Fibroblast of lung (primary cell): ENCODE results near the gene MS4A6E. TPM values are rescaled to one million over a fixed set of nuclear protein-coding genes. Genes with fewer than 3 reads are reported as not detected.

Experiments
- DNase-seq, 2 donors: peaks; one replicate each; pipeline versions ENCODE4 v3.0.0 to v3.0.0-alpha.2; 2010; ENCODE audit warnings: low read depth in 2 of 2
- H2AFZ ChIP-seq: 2 replicates; pipeline ENCODE4 v1.5.1; 2012; ENCODE audit warnings: low read length, control low read depth, inconsistent platforms
- H3K27ac ChIP-seq: 2 replicates; pipeline ENCODE4 v1.5.1; 2011; ENCODE audit warnings: low read length, control low read depth; ENCODE audit not compliant: insufficient read depth
- H3K27me3 ChIP-seq: 2 replicates; pipeline ENCODE4 v1.5.1; 2011; ENCODE audit warnings: mild to moderate bottlenecking, low read length; ENCODE audit not compliant: control insufficient read depth, insufficient read depth
- H3K36me3 ChIP-seq: 2 replicates; pipeline ENCODE4 v1.5.1; 2011; ENCODE audit warnings: low read length; ENCODE audit not compliant: control insufficient read depth, insufficient read depth
- H3K4me1 ChIP-seq: 2 replicates; pipeline ENCODE4 v1.5.1; 2011; ENCODE audit warnings: low read length; ENCODE audit not compliant: control insufficient read depth, insufficient read depth; ENCODE audit errors: extremely low read depth
- H3K4me2 ChIP-seq: 2 replicates; pipeline ENCODE4 v1.5.1; 2011; ENCODE audit warnings: low read length, control low read depth; ENCODE audit not compliant: insufficient read depth; ENCODE audit errors: extremely low read depth
- H3K4me3 ChIP-seq, 4 experiments: fragments of 200-600 bp in 1 of 4; sonication (generic) in 1 of 4; replicated peaks in 1 of 4; 2 replicates each; pipeline ENCODE4 v1.5.1; 2011 to 2016; ENCODE audit warnings: low read length in 4 of 4, low read depth in 3 of 4, mild to moderate bottlenecking in 3 of 4, control low read depth in 2 of 4, inconsistent platforms in 1 of 4, mixed read lengths in 1 of 4; ENCODE audit not compliant: insufficient read depth in 1 of 4; ENCODE audit errors: control extremely low read depth in 1 of 4
- H3K79me2 ChIP-seq: 2 replicates; pipeline ENCODE4 v1.5.1; 2012; ENCODE audit warnings: mild to moderate bottlenecking, low read length, inconsistent platforms; ENCODE audit not compliant: control insufficient read depth, insufficient read depth
- H3K9ac ChIP-seq: 2 replicates; pipeline ENCODE4 v1.5.1; 2011; ENCODE audit warnings: mild to moderate bottlenecking, low read length, control low read depth; ENCODE audit not compliant: insufficient read depth
- H3K9me3 ChIP-seq: 2 replicates; pipeline ENCODE4 v1.5.1; 2012; ENCODE audit warnings: low read depth, low read length; ENCODE audit not compliant: control insufficient read depth, insufficient read depth
- H4K20me1 ChIP-seq: 2 replicates; pipeline ENCODE4 v1.5.1; 2011; ENCODE audit warnings: low read length; ENCODE audit not compliant: control insufficient read depth, insufficient read depth; ENCODE audit errors: extremely low read depth
- CTCF ChIP-seq, 2 donors: IDR thresholded peaks in 1 of 2; conservative IDR thresholded peaks in 1 of 2; 1 replicate in 1 of 2; 2 replicates in 1 of 2; pipeline ENCODE4 v1.5.1; 2011 to 2012; ENCODE audit warnings: low read length in 2 of 2, control low read depth in 1 of 2, inconsistent platforms in 1 of 2, low read depth in 1 of 2, mild to moderate bottlenecking in 1 of 2
- EZH2 ChIP-seq: IDR thresholded peaks from 2 replicates; pipeline ENCODE4 v1.5.1; 2012; ENCODE audit warnings: low read length, control low read depth, mild to moderate bottlenecking; ENCODE audit errors: missing control alignments
- polyA plus RNA-seq, 2 donors: library from polyadenylated mRNA; depleted of rRNA in 1 of 2; stranded (reverse) in 1 of 2; unstranded in 1 of 2; fragments of >200 nt; gene quantifications; 2 replicates each; pipeline ENCODE4 v1.2.1, GENCODE V29; 2011 to 2012; ENCODE audit warnings: missing spikeins in 1 of 2
- total RNA-seq: library from RNA; depleted of rRNA; stranded (reverse); fragments of >200 nt; gene quantifications from 2 replicates; pipeline ENCODE4 v1.2.1, GENCODE V29; 2014

Gene MS4A6E
- total and polyA plus RNA-seq, 2 donors (not counting 1 experiment from before 2014, with no cell fraction given): not detected

DNA sequence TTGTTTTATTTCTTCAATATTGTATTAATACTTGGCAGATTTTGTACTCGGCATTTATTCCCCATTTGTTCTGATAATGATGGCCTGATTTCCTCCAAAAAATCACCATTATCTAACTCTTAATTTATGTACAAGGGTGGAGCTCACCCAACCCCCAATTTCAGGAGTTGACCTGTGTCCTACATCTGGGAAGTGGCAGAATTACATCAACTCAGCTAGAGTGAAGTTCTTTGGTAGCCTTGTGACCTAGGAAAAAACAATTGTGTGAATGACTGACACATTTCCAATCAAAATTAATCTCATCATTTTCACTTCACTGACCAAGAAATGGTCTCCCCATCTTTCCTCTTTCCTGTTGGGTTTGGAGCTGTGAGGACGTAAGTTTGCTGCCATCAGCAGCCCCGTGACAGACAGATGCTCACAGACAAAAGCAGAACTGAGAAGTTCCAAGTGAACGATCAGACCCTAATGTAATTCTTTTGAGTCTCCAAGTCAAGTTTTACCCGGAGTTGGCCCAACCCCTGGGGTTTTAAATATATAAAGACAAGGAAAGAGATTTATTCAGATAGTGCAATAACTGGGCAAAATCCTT is 16.6 kb upstream of the MS4A6E start:
- DNase-seq: no peak
- no peaks in the 10 kb centered on the region for H3K36me3 ChIP-seq
- no peak overlapping the region for H3K9ac ChIP-seq
- TF ChIP-seq CTCF (conservative IDR thresholded peaks at IDR 0.05 in 1 of 2, IDR thresholded peaks at IDR 0.05 in 1 of 2; ENCODE audit: low read depth in 1 of 2, low read length in 2 of 2) (no peak), EZH2 (no peak)
- no peaks in the 10 kb centered on the region for H3K27me3 ChIP-seq
- H3K4me1 ChIP-seq: no peaks in the 10 kb centered on the region
- H2AFZ ChIP-seq: no peak overlapping the region
- H3K4me3 ChIP-seq: no peak overlapping the region
- H3K27ac ChIP-seq: no peak overlapping the region
- no peaks in the 10 kb centered on the region for H3K79me2 ChIP-seq
- H4K20me1 ChIP-seq: no peaks in the 10 kb centered on the region
- H3K4me2 ChIP-seq: no peak overlapping the region
- no peaks in the 10 kb centered on the region for H3K9me3 ChIP-seq

GRCh38 chr11:60314635-60315321 is 12.3 kb upstream of the MS4A6E start:
- Histone ChIP-seq H3K27ac (no peak overlapping the region), H3K36me3 (no peaks in the 10 kb centered on the region), H4K20me1 (no peaks in the 10 kb centered on the region), H3K9me3 (no peaks in the 10 kb centered on the region), H3K4me2 (no peak overlapping the region), H3K9ac (no peak overlapping the region), H3K4me1 (no peaks in the 10 kb centered on the region), H3K79me2 (no peaks in the 10 kb centered on the region), H2AFZ (no peak overlapping the region), H3K27me3 (no peaks in the 10 kb centered on the region), H3K4me3 (no peak overlapping the region)
- DNase-seq: no peak
- no peak for TF ChIP-seq EZH2
- TF ChIP-seq CTCF (conservative IDR thresholded peaks at IDR 0.05 in 1 of 2, IDR thresholded peaks at IDR 0.05 in 1 of 2; ENCODE audit: low read depth in 1 of 2, low read length in 2 of 2): no peak

GRCh38 chr11:60315871-60316270 is 11.2 kb upstream of the MS4A6E start:
- Histone ChIP-seq H3K4me2 (no peak overlapping the region), H4K20me1 (no peaks in the 10 kb centered on the region), H3K4me1 (no peaks in the 10 kb centered on the region), H3K9ac (no peak overlapping the region), H3K9me3 (no peaks in the 10 kb centered on the region), H3K27me3 (no peaks in the 10 kb centered on the region), H3K4me3 (no peak overlapping the region), H3K79me2 (no peaks in the 10 kb centered on the region), H3K27ac (no peak overlapping the region), H2AFZ (no peak overlapping the region), H3K36me3 (no peaks in the 10 kb centered on the region)
- DNase-seq: peak in 1 of 2 donors; percentile 2
- TF ChIP-seq CTCF (conservative IDR thresholded peaks at IDR 0.05 in 1 of 2, IDR thresholded peaks at IDR 0.05 in 1 of 2; ENCODE audit: low read depth in 1 of 2, low read length in 2 of 2): no peak
- TF ChIP-seq EZH2: no peak
